Prostate gland (tissue), 2 donors: Measurements from ENCODE around the gene CTNNA2.

Source experiments
- POLR2A ChIP-seq: fragments of 450-650 bp; IDR thresholded peaks from one replicate; pipeline ENCODE4 v1.6.1; 2016; ENCODE audit warnings: antibody characterized with exemption, mild to moderate bottlenecking
- POLR2AphosphoS5 ChIP-seq: sonication (generic); formaldehyde crosslinking; IDR thresholded peaks from one replicate; pipeline ENCODE4 v1.6.1; 2017; ENCODE audit warnings: antibody characterized with exemption
- TF ChIP-seq, protein P1 (sequence below), 4 experiments: fragments of 200-600 bp in 2 of 4; fragments of 450-650 bp in 2 of 4; sonication (generic) in 2 of 4; IDR thresholded peaks; 1 replicate in 3 of 4; 2 replicates in 1 of 4; pipeline ENCODE4 v1.5.1; 2016 to 2019; ENCODE audit warnings: antibody characterized with exemption in 4 of 4, mild to moderate bottlenecking in 2 of 4, moderate library complexity in 2 of 4

DNA sequence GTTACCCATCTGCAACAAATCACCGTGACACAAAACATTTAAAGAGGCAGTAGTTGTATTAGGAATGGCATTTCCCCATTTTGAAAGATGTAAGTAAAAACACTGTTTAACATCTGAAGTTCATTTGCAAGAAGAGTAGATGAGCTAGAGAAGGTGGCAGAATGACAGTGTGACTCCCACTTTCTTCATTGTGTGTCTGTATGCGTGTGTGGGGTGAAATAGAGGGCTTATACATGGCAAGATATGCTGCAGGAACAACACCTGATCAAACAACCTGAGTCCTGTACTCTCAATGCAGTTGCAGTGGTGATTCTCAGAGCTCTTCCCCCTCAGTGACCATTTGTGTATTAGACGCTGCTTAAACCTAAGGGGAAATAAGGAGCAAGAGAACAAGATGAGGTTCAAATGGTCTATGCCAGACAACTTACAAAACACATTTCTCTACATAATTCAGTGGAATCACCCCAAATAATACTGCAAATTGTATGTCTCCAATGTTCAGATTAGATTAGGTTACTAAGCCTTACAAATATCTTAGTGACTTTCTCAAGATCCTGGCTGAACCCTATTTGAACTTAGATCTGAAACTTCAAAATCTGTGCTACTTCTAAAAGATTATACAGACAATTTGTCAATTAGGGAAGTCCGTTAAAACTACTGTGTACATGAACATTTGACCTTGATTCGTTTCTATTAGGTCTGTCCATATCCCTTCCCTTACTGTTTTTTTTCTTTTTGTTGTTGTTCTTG lies 561.6 kb downstream of the CTNNA2 start:
- TF ChIP-seq, protein P1, sequence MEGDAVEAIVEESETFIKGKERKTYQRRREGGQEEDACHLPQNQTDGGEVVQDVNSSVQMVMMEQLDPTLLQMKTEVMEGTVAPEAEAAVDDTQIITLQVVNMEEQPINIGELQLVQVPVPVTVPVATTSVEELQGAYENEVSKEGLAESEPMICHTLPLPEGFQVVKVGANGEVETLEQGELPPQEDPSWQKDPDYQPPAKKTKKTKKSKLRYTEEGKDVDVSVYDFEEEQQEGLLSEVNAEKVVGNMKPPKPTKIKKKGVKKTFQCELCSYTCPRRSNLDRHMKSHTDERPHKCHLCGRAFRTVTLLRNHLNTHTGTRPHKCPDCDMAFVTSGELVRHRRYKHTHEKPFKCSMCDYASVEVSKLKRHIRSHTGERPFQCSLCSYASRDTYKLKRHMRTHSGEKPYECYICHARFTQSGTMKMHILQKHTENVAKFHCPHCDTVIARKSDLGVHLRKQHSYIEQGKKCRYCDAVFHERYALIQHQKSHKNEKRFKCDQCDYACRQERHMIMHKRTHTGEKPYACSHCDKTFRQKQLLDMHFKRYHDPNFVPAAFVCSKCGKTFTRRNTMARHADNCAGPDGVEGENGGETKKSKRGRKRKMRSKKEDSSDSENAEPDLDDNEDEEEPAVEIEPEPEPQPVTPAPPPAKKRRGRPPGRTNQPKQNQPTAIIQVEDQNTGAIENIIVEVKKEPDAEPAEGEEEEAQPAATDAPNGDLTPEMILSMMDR (IDR thresholded peaks at IDR 0.05): no peak
- TF ChIP-seq POLR2A: no peak
- no peak for TF ChIP-seq POLR2AphosphoS5
